ENCODE measurements around the gene SPP2.

Gene SPP2

DNA sequence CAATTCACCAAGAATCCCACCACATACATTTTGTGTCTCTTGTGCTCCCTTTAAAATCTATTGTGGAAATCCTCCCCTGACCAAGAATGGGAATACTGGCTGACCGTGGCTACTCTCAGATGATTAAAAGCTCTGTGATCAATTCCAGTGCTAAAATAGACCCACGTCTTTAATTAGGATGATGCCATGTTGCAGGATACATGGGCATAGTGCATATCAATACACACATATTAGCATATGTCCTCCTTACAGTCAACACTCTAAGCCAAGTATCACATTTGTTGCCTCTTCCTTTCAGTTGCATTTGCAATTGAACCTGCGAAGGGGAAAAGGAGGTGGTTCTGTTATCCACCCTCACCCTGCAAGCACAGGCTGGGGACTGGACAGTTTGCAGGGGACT, 41.8 kb downstream of the SPP2 start:
- DNase-seq: no peak

DNA sequence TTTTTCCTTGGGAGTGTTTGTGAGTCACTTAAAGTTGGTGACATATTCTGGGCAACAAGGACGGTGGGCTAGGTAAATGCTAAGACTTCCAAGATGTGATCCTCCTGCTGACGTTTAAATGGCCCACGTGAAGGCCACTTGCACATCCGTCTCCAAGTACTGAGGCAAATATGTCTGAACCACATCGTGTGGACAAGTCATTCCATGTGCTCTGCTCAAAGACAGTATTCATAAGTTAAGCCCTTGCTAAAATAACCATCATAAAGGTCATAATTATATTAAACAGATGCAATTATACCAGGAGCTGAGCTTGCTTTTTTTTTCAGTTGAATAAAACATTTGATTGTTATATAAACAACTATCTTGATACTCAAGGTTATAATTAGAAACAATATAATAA, 44.8 kb downstream of the SPP2 start:
- DNase-seq: no peak

DNA sequence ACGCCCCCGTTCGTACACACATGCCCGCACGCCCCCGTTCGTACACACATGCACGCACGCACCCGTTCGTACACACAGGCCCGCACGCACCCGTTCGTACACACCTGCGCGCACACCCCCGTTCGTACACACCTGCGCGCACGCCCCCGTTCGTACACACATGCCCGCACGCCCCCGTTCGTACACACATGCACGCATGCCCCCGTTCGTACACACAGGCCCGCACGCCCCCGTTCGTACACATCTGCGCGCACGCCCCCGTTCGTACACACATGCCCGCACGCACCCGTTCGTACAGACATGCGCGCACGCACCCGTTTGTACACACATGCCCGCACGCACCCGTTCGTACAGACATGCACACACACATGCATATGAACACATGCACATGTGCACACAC, 45.7 kb downstream of the SPP2 start:
- DNase-seq: no peak

DNA sequence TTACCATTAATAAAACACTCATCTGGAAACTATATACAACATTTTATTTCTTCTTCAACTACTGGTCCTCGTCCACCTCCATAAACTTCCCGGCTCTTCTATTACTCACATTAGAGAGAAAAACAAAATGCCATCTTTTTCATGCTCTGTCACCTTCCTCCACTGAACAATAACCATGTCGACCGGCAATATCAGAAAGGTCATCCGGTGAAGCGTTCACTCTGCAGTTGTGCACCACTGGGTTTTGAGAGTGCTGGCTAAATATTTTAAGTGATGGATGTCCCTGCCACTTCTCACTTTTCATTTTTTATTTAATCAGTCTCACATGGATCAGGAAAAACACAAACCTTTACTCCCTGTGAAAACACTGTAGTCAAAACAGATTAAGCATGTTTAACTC, 48.2 kb downstream of the SPP2 start:
- DNase-seq: no peak

DNA sequence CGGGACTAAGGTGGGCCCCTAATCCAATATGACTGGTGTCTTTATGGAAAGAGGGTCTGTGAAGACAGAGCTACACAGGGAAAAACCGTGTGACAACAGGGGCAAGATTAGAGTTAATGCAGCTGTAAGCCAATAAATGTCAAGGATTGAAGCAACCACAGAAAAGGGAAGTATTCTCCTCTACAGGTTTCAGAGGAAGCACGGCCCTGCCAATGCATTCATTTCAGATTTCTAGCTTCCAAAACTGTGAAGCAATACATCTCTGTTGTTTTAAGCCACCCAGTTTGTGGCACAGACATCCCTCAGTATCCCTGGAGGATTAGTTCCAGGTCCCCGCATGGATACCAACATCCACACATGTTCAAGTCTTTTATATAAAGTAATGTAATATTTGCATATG, 48.8 kb downstream of the SPP2 start:
- DNase-seq: no peak

DNA sequence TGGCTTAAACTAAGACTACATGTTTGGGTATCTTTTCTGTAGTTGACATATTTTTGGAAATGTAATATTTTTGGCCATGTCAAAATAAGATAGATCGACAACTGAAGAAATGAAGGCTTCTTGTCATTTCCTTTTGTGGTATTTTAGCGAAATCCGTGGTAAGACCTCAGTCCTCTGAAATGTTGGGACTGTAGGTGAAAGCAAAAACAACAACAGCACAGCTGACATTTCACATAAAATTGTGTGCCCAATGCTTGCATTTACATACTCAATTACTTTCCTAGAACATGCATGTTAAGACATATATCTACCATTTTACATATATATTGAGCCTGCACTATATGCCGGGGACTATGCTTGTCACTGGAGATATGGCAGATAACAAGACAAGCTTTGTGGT, 50.2 kb downstream of the SPP2 start:
- no peak for DNase-seq

DNA sequence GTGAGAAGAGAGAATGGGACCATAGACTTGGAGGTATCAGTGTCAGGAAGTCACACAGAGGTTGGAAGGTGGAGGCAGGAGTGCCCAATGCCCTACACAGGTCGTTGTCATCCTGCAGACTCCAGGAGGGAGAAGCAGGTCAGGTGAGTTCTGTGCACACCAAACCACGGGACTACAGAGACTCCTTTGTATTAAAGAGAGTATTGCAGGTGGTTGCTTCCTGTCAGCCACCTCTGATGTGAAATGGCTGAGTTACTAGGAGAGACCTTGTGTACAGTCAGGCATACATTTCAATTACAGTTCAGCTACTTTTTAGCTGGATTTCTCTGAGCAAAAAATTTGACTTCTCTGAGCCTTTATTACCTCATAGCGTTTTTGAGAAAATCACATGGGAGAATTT, 51.6 kb downstream of the SPP2 start:
- no peak for DNase-seq

DNA sequence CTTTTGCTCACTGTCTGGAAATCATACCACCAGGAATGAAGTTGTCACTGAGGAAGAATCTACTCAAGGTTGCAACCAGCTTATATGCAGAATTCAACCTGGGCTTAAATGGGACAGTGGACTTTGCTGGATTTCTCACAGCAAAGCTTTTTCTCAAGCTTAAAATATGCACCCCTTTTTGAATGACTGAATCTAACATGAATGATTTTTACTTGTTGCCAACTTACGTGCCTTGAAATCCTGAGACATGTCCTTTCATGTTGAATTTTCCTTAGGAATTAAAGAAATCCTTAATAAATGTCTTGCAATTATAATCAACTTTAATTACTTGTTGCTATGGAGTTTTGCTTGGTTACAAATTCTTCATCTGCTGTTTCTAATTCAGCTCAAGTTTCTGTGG, 57.4 kb downstream of the SPP2 start:
- DNase-seq: no peak

DNA sequence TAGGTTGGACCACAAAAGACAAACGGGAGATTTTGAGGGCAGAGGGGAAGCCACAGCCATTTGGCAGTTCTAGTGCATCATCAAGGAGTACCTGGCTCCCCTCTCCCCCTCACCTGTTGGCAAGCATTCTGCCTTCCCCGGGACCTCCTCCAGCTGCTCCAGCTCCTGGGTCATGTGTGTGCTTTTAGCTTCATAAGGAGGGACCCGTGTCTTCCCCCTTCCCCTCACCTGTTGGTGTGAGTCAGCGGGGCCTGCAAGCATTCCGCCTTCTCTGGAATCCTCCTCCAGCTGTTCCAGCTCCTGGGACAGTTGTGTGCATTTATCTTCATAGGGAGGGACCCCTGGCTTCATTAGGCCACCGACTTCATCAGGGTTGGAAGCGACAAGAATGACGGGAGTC, 58.8 kb downstream of the SPP2 start:
- DNase-seq: no peak

DNA sequence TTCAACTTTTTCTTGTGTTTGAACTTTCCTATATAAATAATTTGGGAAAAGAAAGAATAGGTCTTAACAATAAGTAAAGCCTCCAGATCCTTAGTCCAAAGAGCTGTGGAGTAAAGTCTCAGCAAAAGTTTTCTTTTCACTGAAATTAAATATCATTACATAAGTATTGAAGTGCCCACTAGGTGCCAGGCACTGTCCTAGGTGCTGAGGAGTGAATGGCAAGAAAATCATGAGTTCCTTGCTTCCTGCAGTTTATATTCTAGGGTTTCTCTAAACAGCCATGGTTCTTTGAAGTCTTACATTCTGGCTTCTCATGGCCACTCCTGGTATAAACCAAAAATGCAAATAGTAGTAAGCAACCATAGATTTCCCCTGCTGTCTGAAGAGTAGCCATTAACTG, 59.7 kb downstream of the SPP2 start:
- no peak for DNase-seq

DNA sequence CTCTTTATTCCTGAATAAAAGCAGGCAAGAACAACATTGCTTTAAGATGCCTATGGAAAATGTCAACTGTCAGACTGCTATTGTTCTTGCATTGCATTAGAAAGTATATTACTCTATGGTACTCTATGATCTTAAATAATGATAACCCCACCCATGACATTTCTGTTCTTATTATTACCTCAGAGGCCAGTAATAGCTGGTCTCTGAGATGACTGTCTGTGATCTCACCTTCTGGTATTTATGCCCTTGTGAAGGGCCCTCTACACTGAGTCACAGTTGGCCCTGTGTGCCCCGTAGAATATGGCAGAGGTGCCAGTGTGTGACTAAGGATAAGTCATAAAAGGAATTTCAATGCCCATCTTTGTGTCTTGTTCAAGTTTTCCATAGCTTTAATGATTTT, 61.0 kb downstream of the SPP2 start:
- no peak for DNase-seq

DNA sequence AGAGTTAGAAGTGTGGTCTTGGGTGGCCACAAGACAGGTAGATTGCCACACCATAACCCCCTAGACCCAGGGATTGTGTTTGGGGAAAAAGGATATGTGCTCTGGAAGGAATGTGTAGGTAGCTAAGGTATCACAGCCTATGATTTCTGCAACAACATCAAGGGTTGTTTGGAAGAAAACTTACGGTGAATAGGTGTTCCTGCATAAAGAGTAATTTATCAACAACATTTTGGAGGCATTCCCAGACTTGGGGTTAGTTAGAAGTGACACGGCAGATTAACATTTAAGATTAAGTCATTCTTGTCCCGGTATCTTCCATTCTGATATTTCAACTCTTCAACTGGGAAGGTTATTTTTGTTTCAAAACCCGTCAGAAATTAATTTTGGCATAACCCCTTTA, 65.5 kb downstream of the SPP2 start:
- no peak for DNase-seq

DNA sequence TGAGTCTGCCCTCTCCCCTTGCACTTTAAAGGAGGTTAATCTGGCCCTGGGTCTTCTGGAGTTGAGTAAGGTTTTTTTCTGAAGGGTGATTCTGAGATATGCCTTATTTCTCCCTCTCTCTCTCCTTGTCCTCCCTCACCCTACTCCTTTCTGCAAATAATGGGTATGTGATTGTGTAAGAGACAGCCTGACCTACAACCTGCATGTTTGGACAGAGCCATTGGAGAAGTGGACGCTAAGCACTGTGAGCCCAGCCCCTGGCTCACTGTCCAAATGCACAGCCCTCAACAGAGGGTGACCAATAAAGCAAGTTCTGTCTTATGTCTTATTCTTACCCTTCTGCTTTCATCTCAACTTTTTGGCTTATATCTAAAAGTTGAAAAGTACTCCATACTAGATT, 71.5 kb downstream of the SPP2 start:
- no peak for DNase-seq

DNA sequence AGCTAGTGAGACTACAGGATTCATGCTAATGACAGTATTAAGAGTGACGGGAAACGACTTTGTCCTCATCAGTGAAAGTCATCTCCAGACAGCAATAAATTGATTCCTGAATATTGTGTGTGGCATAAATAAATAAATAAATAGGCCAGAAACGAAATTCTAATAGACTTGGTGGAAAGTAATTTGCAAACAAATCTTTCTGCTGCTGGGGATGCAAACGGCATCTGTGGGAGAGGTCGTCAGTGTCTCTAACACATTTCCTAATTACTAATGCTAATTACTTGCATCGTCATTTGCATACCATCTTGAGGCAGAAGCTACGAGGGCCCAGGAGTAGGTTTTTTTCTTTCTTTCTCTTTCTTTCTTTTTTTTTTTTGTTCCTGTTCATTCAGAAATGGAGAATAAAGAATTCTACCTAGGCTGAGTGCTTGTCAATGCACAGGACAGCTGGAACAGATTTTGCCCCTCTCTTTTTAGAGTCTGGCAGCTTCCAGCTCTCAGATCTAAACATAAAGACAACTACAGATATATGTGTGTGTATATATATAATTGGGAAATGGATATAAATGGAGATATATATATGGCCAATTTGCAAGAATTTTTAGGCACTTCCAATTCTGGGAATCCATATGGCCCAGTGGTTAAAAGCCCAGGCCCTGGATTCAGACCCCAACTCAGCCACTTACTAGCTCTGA, 75.1 kb downstream of the SPP2 start:
- DNase-seq: no peak

DNA sequence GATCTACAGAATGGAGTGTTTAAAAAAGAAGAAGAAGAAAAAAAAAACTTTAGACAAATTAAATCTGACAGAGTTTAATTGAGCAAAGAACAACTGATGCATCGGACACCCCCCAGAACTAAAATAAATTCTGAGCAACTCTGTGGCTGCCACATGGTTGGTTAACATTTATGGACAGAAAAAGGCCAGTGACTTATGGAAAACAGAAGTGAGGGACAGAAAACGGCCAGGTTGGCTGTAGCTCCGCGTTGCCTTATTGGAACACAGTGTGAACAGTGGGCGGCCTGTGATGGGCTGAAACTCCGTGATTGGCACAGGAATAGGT, 75.6 kb downstream of the SPP2 start:
- no peak for DNase-seq

All from C1 segment of cervical spinal cord (tissue), 14 donors.